A673 (cell line): Measurements from ENCODE around the gene BLID. TPM values are rescaled to one million over a fixed set of nuclear protein-coding genes. Genes with fewer than 3 reads are reported as not detected.

Experiments used
- BruUV-seq: library from RNA; stranded (reverse); fragments of 400-500 nt; replicated peaks from 2 replicates; lab custom pipeline; 2021; lab: Mats Ljungman, UMichigan
- CTCF ChIA-PET: fragments of 300-600 bp; sonication (Branson Sonifier 250); formaldehyde crosslinking; loops from one replicate; lab custom pipeline; 2022; ENCODE audit warnings: antibody characterized with exemption; lab: Charles Lee
- POLR2A ChIA-PET: fragments of 300-600 bp; sonication (Branson Sonifier 250); formaldehyde crosslinking; loops from one replicate; lab custom pipeline; 2022; ENCODE audit warnings: antibody characterized with exemption; ENCODE audit not compliant: low non-redundant PET; lab: Charles Lee
- DNase-seq: peaks from one replicate; pipeline ENCODE4 v3.0.0-alpha.2; 2015; ENCODE audit warnings: low spot score
- H3K27ac ChIP-seq: fragments of 200-600 bp; sonication (generic); 2 replicates; pipeline ENCODE4 v1.5.1; 2016; ENCODE audit warnings: mixed run types, low read depth, mild to moderate bottlenecking, mixed read lengths, antibody characterized with exemption, low read length; ENCODE audit not compliant: poor library complexity, severe bottlenecking
- H3K27me3 ChIP-seq: fragments of 200-600 bp; sonication (generic); replicated peaks from 2 replicates; pipeline ENCODE4 v1.6.1; 2017; ENCODE audit warnings: mixed run types, low read depth, mild to moderate bottlenecking, mixed read lengths, antibody characterized with exemption, low read length; ENCODE audit not compliant: insufficient read depth, poor library complexity
- H3K36me3 ChIP-seq: fragments of 200-600 bp; sonication (generic); 2 replicates; pipeline ENCODE4 v1.6.1; 2016; ENCODE audit warnings: mixed run types, mild to moderate bottlenecking, mixed read lengths, antibody characterized with exemption, low read length; ENCODE audit not compliant: insufficient read depth, poor library complexity, severe bottlenecking
- H3K4me1 ChIP-seq: fragments of 200-600 bp; sonication (generic); 2 replicates; pipeline ENCODE4 v1.6.1; 2017; ENCODE audit warnings: mixed run types, mild to moderate bottlenecking, mixed read lengths, antibody characterized with exemption, low read length; ENCODE audit not compliant: insufficient read depth, poor library complexity, severe bottlenecking
- H3K4me3 ChIP-seq: fragments of 200-600 bp; sonication (generic); 2 replicates; pipeline ENCODE4 v1.5.1; 2016; ENCODE audit warnings: low read depth, mixed run types, mild to moderate bottlenecking, mixed read lengths, low read length; ENCODE audit not compliant: poor library complexity, severe bottlenecking
- H3K9me3 ChIP-seq: fragments of 200-600 bp; sonication (generic); 2 replicates; pipeline ENCODE4 v1.6.1; 2016; ENCODE audit warnings: mixed run types, low read depth, mild to moderate bottlenecking, mixed read lengths, antibody characterized with exemption, low read length; ENCODE audit not compliant: poor library complexity, severe bottlenecking
- EZH2 ChIP-seq: fragments of 200-600 bp; sonication (generic); IDR thresholded peaks from 2 replicates; pipeline ENCODE4 v1.6.1; 2017; ENCODE audit warnings: borderline replicate concordance, low read depth, mild to moderate bottlenecking, mixed read lengths, antibody characterized with exemption, low read length; ENCODE audit not compliant: poor library complexity, severe bottlenecking
- intact Hi-C: fragments of 100-400 bp; cut with micrococcal nuclease; formaldehyde crosslinking; loops from one replicate; pipeline ENCODE4 v1.10.0; 2022; ENCODE audit not compliant: unreplicated experiment
- total RNA-seq: library from RNA; stranded (reverse); gene quantifications from 2 replicates; pipeline ENCODE4 v1.2.3, GENCODE V29; 2021
- TF ChIP-seq, protein P1 (sequence below): fragments of 300-800, 200-600 bp; sonication (generic); conservative IDR thresholded peaks from 2 replicates; pipeline ENCODE4 v1.5.1; 2017; ENCODE audit warnings: low read depth, mild to moderate bottlenecking, antibody characterized with exemption, low read length, moderate library complexity, mixed read lengths

BLID gene
- total RNA-seq, 1 experiment from 2014 or later, result 0.82 TPM

DNA sequence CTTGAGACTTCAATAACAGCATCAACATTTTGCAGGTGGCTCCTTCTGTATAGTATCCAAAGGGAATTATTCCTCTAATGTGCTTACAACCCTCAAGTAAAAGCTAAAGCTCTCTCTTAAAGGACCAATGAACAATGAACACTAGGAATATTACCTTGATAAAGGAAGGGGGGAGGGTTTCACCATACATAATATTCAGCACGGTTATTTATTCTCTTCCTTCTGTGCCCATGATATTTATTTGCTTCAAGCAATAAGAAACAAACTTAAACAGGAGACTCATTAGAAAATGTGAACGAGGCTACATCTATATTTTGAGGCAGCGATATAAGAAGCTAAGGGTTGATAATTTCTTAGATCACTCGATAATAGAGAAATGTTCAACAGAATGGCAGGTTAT, 21.2 kb downstream of the BLID start:
- no peak for TF ChIP-seq EZH2
- TF ChIP-seq, protein P1, sequence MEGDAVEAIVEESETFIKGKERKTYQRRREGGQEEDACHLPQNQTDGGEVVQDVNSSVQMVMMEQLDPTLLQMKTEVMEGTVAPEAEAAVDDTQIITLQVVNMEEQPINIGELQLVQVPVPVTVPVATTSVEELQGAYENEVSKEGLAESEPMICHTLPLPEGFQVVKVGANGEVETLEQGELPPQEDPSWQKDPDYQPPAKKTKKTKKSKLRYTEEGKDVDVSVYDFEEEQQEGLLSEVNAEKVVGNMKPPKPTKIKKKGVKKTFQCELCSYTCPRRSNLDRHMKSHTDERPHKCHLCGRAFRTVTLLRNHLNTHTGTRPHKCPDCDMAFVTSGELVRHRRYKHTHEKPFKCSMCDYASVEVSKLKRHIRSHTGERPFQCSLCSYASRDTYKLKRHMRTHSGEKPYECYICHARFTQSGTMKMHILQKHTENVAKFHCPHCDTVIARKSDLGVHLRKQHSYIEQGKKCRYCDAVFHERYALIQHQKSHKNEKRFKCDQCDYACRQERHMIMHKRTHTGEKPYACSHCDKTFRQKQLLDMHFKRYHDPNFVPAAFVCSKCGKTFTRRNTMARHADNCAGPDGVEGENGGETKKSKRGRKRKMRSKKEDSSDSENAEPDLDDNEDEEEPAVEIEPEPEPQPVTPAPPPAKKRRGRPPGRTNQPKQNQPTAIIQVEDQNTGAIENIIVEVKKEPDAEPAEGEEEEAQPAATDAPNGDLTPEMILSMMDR, result no peak
- Histone ChIP-seq H3K4me3 (no peak overlapping the region), H3K27ac (no peak overlapping the region), H3K4me1 (peaks cover 24% of the 10 kb centered on the region), H3K27me3 (no peaks in the 10 kb centered on the region), H3K9me3 (no peaks in the 10 kb centered on the region), H3K36me3 (peaks cover 28% of the 10 kb centered on the region)
- POLR2A ChIA-PET, result no interaction called here
- no peak for DNase-seq
- intact Hi-C loops, result no loop called here
- no TSS peak for BruUV-seq
- CTCF ChIA-PET, result interaction anchor here (0.7 kb wide), 1 partner anchor 13 kb away, joined by 4 read pairs; no protein-coding TSS in a partner anchor

DNA sequence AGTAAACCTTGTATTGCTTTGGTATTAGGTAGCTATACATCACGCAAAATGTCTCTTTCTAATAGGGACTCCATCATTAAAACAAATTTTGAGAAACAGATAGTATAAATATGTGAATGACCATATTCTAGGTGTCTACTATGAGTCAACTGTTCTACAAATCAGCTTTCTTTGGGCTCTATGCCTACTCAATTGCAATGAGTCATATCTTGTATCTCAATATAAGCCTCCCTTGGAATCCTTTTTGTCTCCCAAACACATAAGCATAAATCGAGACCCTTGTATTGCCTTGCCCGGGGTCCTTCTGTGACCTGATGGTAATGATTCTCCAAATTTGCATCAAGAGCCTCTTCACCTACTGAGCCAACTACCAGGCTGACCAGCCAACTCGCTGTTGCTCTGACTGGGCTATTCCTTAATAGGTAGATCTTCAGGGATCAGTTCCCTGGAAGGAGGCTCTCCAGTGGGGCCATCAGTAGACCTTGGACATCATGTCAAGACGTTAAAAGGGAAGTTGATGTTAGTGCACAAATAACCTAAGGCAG, 22.2 kb downstream of the BLID start:
- peaks cover 30% of the 10 kb centered on the region for H3K36me3 ChIP-seq
- H3K4me3 ChIP-seq, result no peak overlapping the region
- peaks cover 20% of the 10 kb centered on the region for H3K4me1 ChIP-seq
- CTCF ChIA-PET, result no interaction called here
- TF ChIP-seq, protein P1, result no peak
- TF ChIP-seq EZH2, result no peak
- no peaks in the 10 kb centered on the region for H3K9me3 ChIP-seq
- H3K27me3 ChIP-seq, result no peaks in the 10 kb centered on the region
- no TSS peak for BruUV-seq
- DNase-seq, result no peak
- H3K27ac ChIP-seq, result no peak overlapping the region
- intact Hi-C loops, result no loop called here
- POLR2A ChIA-PET, result no interaction called here

DNA sequence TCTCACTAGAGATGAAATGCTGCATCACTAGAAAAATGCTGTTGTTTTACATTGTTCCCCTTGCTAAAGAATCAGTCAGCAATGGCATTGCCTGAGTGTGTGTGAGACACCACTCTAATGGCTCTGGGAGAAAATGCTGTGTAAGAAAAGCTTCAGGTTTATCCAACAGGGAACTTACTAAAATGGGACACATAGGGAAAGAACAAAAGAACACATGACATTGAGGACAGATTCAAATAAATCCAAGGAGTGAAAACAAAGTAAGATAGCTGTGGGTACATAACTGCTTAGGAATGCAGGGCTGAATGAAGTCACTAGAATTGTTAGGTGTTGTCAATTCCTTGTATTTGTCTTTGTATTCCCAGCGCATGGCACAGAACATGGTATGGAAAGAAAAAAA, 24.2 kb downstream of the BLID start:
- TF ChIP-seq, protein P1, result no peak
- no peak for TF ChIP-seq EZH2
- Histone ChIP-seq H3K36me3 (peaks cover 35% of the 10 kb centered on the region), H3K27me3 (no peaks in the 10 kb centered on the region), H3K27ac (no peak overlapping the region), H3K4me3 (no peak overlapping the region), H3K4me1 (peaks cover 17% of the 10 kb centered on the region), H3K9me3 (no peaks in the 10 kb centered on the region)
- CTCF ChIA-PET, result no interaction called here
- intact Hi-C loops, result no loop called here
- POLR2A ChIA-PET, result no interaction called here
- DNase-seq, result no peak
- no TSS peak for BruUV-seq
